Memory B cell (primary cell): ENCODE results near the gene MYOM1.

Experiments
- ATAC-seq: fragments of 150-1000 bp; cut with Tn5 transposase; 2 replicates; pipeline ENCODE4 v1.10.0; 2021; ENCODE audit warnings: low read depth, mild to moderate bottlenecking, moderate library complexity
- DNase-seq, 2 donors: peaks; one replicate each; pipeline ENCODE4 v3.0.0; 2022; ENCODE audit warnings: low spot score in 2 of 2
- H3K27ac Mint-ChIP-seq: one replicate; pipeline ENCODE4 v1.8.0; 2022; ENCODE audit warnings: mild to moderate bottlenecking, moderate library complexity, mixed read lengths
- H3K27me3 Mint-ChIP-seq: one replicate; pipeline ENCODE4 v1.8.0; 2022; ENCODE audit warnings: mixed read lengths
- H3K36me3 Mint-ChIP-seq: one replicate; pipeline ENCODE4 v1.8.0; 2022; ENCODE audit warnings: mild to moderate bottlenecking, mixed read lengths
- H3K4me1 Mint-ChIP-seq: one replicate; pipeline ENCODE4 v1.8.0; 2022; ENCODE audit warnings: mixed read lengths
- H3K4me3 Mint-ChIP-seq: one replicate; pipeline ENCODE4 v1.8.0; 2022; ENCODE audit warnings: mild to moderate bottlenecking, moderate library complexity, mixed read lengths
- H3K9me3 Mint-ChIP-seq: one replicate; pipeline ENCODE4 v1.8.0; 2022; ENCODE audit warnings: mixed read lengths

MYOM1 gene

GRCh38 chr18:3111523-3112240, 108.1 kb downstream of the MYOM1 start:
- Mint-ChIP-seq H3K27me3 (no peaks in the 10 kb centered on the region), H3K27ac (no peak overlapping the region)
- no peak for DNase-seq

DNA sequence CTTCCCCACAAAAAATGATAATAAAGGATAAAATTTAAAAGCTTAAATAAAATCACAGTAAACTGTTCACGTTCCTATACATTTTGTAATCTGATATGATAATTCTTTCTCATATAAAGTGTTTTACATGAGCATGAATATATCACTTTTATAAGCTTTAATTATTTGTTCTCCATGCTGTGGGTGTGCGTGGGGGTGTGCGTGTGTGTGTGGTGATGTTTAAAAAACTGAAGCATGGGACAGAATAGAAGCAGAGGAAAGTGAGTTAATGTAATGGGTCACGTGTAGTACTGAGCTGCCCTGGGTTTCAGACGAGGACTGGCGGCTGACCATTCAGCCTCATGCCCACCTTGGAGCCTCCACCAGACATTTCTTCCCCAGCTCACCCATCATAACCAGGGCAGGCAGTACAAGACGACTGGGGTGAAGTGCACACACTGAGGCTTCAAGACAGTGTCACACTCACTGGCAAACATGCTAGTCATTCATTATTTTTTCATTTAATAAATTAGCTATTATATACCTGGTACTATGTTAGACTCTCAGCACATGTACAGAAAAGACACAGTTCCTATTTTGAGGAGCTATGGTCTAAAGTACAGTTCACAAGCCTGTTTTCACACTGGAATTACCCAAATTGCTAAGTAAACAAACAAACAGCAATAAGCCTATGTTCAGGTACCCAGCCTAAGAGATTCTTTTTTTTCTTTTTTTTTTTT, 109.6 kb downstream of the MYOM1 start:
- no peaks in the 10 kb centered on the region for H3K9me3 Mint-ChIP-seq
- ATAC-seq (no peak), DNase-seq (no peak)
- no peak overlapping the region for H3K27ac Mint-ChIP-seq
- H3K4me1 Mint-ChIP-seq, result no peaks in the 10 kb centered on the region
- peaks cover 4% of the 10 kb centered on the region for H3K36me3 Mint-ChIP-seq
- no peak overlapping the region for H3K4me3 Mint-ChIP-seq
- H3K27me3 Mint-ChIP-seq, result no peaks in the 10 kb centered on the region

More at GRCh38 chr18:3111523-3112240, 108.1 kb downstream of the MYOM1 start:
- H3K4me1 Mint-ChIP-seq, result no peaks in the 10 kb centered on the region
- peaks cover 4% of the 10 kb centered on the region for H3K36me3 Mint-ChIP-seq
- ATAC-seq, result no peak
- H3K9me3 Mint-ChIP-seq, result no peaks in the 10 kb centered on the region
- no peak overlapping the region for H3K4me3 Mint-ChIP-seq

GRCh38 chr18:3107740-3108151, 112.0 kb downstream of the MYOM1 start:
- no peaks in the 10 kb centered on the region for H3K4me1 Mint-ChIP-seq
- H3K27me3 Mint-ChIP-seq, result no peaks in the 10 kb centered on the region
- no peak overlapping the region for H3K27ac Mint-ChIP-seq
- no peak for ATAC-seq
- H3K9me3 Mint-ChIP-seq, result no peaks in the 10 kb centered on the region
- no peak overlapping the region for H3K4me3 Mint-ChIP-seq
- DNase-seq, result no peak
- no peaks in the 10 kb centered on the region for H3K36me3 Mint-ChIP-seq

DNA sequence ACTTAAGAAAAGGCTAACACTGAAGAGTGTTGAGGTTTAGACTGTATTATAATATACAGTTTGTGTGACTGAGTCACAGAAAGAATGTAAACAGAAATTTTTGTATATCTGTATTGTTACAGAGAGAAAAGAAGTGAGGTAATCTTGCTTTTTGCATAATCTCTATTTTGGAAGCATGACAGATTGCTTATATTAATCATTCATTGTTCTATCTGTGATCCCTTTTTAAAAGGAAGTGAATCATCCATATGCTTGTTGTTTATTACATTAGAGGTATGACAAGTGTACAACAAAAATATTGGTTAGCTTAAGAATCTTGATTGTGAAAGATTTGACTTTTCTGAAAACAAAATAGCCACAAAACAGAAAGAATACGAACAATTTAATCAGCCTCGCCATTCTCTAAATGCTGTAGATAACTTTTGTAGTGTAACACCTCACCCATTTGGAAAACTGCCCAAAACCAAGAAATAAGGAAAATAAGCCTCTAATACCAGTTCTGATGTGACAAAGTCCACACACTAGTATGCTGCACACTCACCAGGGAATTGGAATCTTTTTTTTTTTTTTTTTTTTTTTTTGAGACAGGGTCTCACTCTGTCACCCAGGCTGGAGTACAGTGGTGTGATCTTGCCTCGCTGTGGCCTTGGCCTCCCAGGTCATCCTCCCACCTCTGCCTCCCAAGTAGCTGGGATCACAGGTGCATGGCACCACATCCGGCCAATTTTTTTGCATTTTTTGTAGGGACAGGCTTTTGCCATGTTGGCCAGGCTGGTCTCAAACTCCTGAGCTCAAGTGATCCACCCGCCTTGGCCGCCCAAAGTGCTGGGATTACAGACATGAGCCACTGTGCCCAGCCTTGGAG, 115.3 kb downstream of the MYOM1 start:
- no peaks in the 10 kb centered on the region for H3K36me3 Mint-ChIP-seq
- H3K27me3 Mint-ChIP-seq, result no peaks in the 10 kb centered on the region
- no peak for ATAC-seq
- no peaks in the 10 kb centered on the region for H3K9me3 Mint-ChIP-seq
- no peak for DNase-seq
- no peaks in the 10 kb centered on the region for H3K4me1 Mint-ChIP-seq
- H3K27ac Mint-ChIP-seq, result no peak overlapping the region
- H3K4me3 Mint-ChIP-seq, result no peak overlapping the region

GRCh38 chr18:3103576-3103975, 116.2 kb downstream of the MYOM1 start:
- Mint-ChIP-seq H3K4me3 (no peak overlapping the region), H3K36me3 (no peaks in the 10 kb centered on the region), H3K9me3 (no peaks in the 10 kb centered on the region), H3K4me1 (no peaks in the 10 kb centered on the region), H3K27me3 (no peaks in the 10 kb centered on the region), H3K27ac (no peak overlapping the region)
- ATAC-seq, result no peak
- no peak for DNase-seq

DNA sequence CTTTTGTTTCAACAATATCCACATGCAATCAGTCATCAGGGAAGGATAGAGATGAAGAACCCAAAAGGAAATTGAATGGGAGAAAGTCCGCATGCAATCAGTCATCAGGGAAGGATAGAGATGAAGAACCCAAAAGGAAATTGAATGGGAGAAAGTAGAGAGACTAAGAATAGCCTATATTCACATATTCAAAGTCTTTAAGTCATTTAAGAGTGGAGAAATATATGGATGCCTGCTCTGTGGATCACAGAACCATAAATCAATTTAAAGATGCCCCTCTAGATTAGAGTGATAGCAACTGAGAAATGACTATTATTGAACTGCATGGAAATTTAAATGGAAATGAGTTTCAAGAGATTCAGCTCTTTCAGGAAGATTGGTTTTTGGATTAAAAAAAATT, 116.8 kb downstream of the MYOM1 start:
- Mint-ChIP-seq H3K9me3 (no peaks in the 10 kb centered on the region), H3K27me3 (no peaks in the 10 kb centered on the region), H3K4me3 (no peak overlapping the region), H3K27ac (no peak overlapping the region), H3K4me1 (no peaks in the 10 kb centered on the region), H3K36me3 (no peaks in the 10 kb centered on the region)
- DNase-seq, result no peak
- ATAC-seq, result no peak

GRCh38 chr18:3100498-3101132, 119.2 kb downstream of the MYOM1 start:
- no peaks in the 10 kb centered on the region for H3K4me1 Mint-ChIP-seq
- no peak overlapping the region for H3K27ac Mint-ChIP-seq
- DNase-seq, result no peak
- H3K9me3 Mint-ChIP-seq, result no peaks in the 10 kb centered on the region
- H3K27me3 Mint-ChIP-seq, result no peaks in the 10 kb centered on the region
- H3K4me3 Mint-ChIP-seq, result no peak overlapping the region
- ATAC-seq, result no peak
- no peaks in the 10 kb centered on the region for H3K36me3 Mint-ChIP-seq

GRCh38 chr18:3099327-3099726, 120.4 kb downstream of the MYOM1 start:
- Mint-ChIP-seq H3K9me3 (no peaks in the 10 kb centered on the region), H3K4me1 (no peaks in the 10 kb centered on the region), H3K27me3 (no peaks in the 10 kb centered on the region), H3K27ac (no peak overlapping the region), H3K4me3 (no peak overlapping the region), H3K36me3 (no peaks in the 10 kb centered on the region)
- DNase-seq, result no peak
- no peak for ATAC-seq

- no peaks in the 10 kb centered on the region for H3K36me3 Mint-ChIP-seq
- no peak overlapping the region for H3K4me3 Mint-ChIP-seq
- DNase-seq (no peak), ATAC-seq (no peak)
- no peak overlapping the region for H3K27ac Mint-ChIP-seq
- no peaks in the 10 kb centered on the region for H3K4me1 Mint-ChIP-seq
- H3K27me3 Mint-ChIP-seq, result no peaks in the 10 kb centered on the region
- no peaks in the 10 kb centered on the region for H3K9me3 Mint-ChIP-seq
Measured at GRCh38 chr18:3097082-3097481, 122.7 kb downstream of the MYOM1 start.

- DNase-seq, result no peak
- no peak overlapping the region for H3K4me3 Mint-ChIP-seq
- no peaks in the 10 kb centered on the region for H3K36me3 Mint-ChIP-seq
- H3K9me3 Mint-ChIP-seq, result no peaks in the 10 kb centered on the region
- peak overlapping the region; percentile 28 for H3K27ac Mint-ChIP-seq
- H3K27me3 Mint-ChIP-seq, result no peaks in the 10 kb centered on the region
- no peaks in the 10 kb centered on the region for H3K4me1 Mint-ChIP-seq
- no peak for ATAC-seq
Measured at GRCh38 chr18:3095921-3096320, 123.8 kb downstream of the MYOM1 start.

- H3K4me3 Mint-ChIP-seq, result no peak overlapping the region
- no peak for ATAC-seq
- H3K27me3 Mint-ChIP-seq, result no peaks in the 10 kb centered on the region
Measured at GRCh38 chr18:3094338-3094684, 125.5 kb downstream of the MYOM1 start.

GRCh38 chr18:3093624-3094337, 126.0 kb downstream of the MYOM1 start:
- Mint-ChIP-seq H3K36me3 (no peaks in the 10 kb centered on the region), H3K27me3 (no peaks in the 10 kb centered on the region), H3K4me3 (no peak overlapping the region), H3K9me3 (no peaks in the 10 kb centered on the region), H3K27ac (no peak overlapping the region), H3K4me1 (no peaks in the 10 kb centered on the region)
- DNase-seq (no peak), ATAC-seq (no peak)

More at GRCh38 chr18:3094338-3094684, 125.5 kb downstream of the MYOM1 start:
- H3K36me3 Mint-ChIP-seq, result no peaks in the 10 kb centered on the region
- no peaks in the 10 kb centered on the region for H3K9me3 Mint-ChIP-seq
- DNase-seq, result no peak
- no peaks in the 10 kb centered on the region for H3K4me1 Mint-ChIP-seq
- H3K27ac Mint-ChIP-seq, result no peak overlapping the region

- no peaks in the 10 kb centered on the region for H3K36me3 Mint-ChIP-seq
- no peak overlapping the region for H3K4me3 Mint-ChIP-seq
- H3K27ac Mint-ChIP-seq, result no peak overlapping the region
- no peaks in the 10 kb centered on the region for H3K9me3 Mint-ChIP-seq
- H3K4me1 Mint-ChIP-seq, result no peaks in the 10 kb centered on the region
- H3K27me3 Mint-ChIP-seq, result no peaks in the 10 kb centered on the region
- ATAC-seq (no peak), DNase-seq (no peak)
Measured at GRCh38 chr18:3092727-3093126, 127.0 kb downstream of the MYOM1 start.
